A549 (cell line): ENCODE results near the gene MOB4. TPM values are rescaled to one million over a fixed set of nuclear protein-coding genes. Genes with fewer than 3 reads are reported as not detected.
A peak's percentile ranks its signal among the peaks of the same experiment; 100 is the strongest.

ENCODE experiments used
- ATAC-seq, 2 experiments: fragments of 200-7000 bp in 1 of 2; fragments of >200 bp in 1 of 2; cut with Nextera tagmentation in 1 of 2; cut with Tn5 transposase in 1 of 2; 3 replicates each; pipeline versions ENCODE4 v1.8.0 to v1.9.1; 2018 to 2020; ENCODE audit warnings: mild to moderate bottlenecking in 1 of 2, moderate library complexity in 1 of 2
- CTCF ChIA-PET: fragments of 300-600 bp; sonication (Branson Sonifier 250); formaldehyde crosslinking; extraction: SDS; loops from one replicate; lab custom pipeline; 2021; ENCODE audit warnings: antibody characterized with exemption, inconsistent platforms; lab: Yijun Ruan, JAX
- POLR2A ChIA-PET: fragments of 350-600 bp; formaldehyde crosslinking; extraction: SDS; loops from one replicate; lab custom pipeline; 2021; ENCODE audit warnings: antibody characterized with exemption, inconsistent platforms; lab: Yijun Ruan, JAX
- DNase-seq, 2 experiments: peaks; one replicate each; pipeline versions ENCODE4 v3.0.0 to v3.0.0-alpha.2; 2011 to 2016; ENCODE audit warnings: low read depth in 1 of 2, low spot score in 1 of 2
- FAIRE-seq: peaks from 2 replicates; lab custom pipeline; 2011; peaks lifted over from hg19 to GRCh38; lab: Jason Lieb, UNC
- H3K27ac ChIP-seq, 2 experiments: fragments of >200 bp; sonication (Bioruptor Twin); formaldehyde crosslinking; 3 replicates each; pipeline ENCODE4 v1.5.1; 2016 to 2017
- H3K4me1 ChIP-seq: fragments of >200 bp; sonication (Bioruptor Twin); formaldehyde crosslinking; 3 replicates; pipeline ENCODE4 v1.6.1; 2016
- H3K4me2 ChIP-seq: fragments of >200 bp; sonication (Bioruptor Twin); formaldehyde crosslinking; 3 replicates; pipeline ENCODE4 v1.6.1; 2016
- H3K4me3 ChIP-seq: fragments of >200 bp; sonication (Bioruptor Twin); formaldehyde crosslinking; 3 replicates; pipeline ENCODE4 v1.5.1; 2016
- H3K9me3 ChIP-seq: fragments of >200 bp; sonication (Bioruptor Twin); formaldehyde crosslinking; 3 replicates; pipeline ENCODE4 v1.6.1; 2016
- ATOH8 ChIP-seq: fragments of 250-450 bp; sonication (Bioruptor Pico); IDR thresholded peaks from 2 replicates; pipeline ENCODE4 v1.5.0; 2020; ENCODE audit warnings: low read depth, mild to moderate bottlenecking, moderate library complexity
- CBX2 ChIP-seq: fragments of 200-600 bp; sonication (generic); IDR thresholded peaks from 2 replicates; pipeline ENCODE4 v1.6.1; 2016; ENCODE audit warnings: low read depth, mild to moderate bottlenecking, borderline replicate concordance
- CEBPB ChIP-seq, 2 experiments: fragments of >200 bp in 1 of 2; sonication (Bioruptor Twin) in 1 of 2; formaldehyde crosslinking in 1 of 2; IDR thresholded peaks; 2 replicates each; pipeline ENCODE4 v1.6.1; 2012 to 2016
- CHD2 ChIP-seq: fragments of 150-350 bp; IDR thresholded peaks from 2 replicates; pipeline ENCODE4 v1.6.1; 2014; ENCODE audit warnings: low read length; ENCODE audit not compliant: partially characterized antibody
- EP300 ChIP-seq, 2 experiments: fragments of >200 bp; sonication (Bioruptor Twin); formaldehyde crosslinking; IDR thresholded peaks; 2 replicates in 1 of 2; 3 replicates in 1 of 2; pipeline ENCODE4 v1.6.1; 2016 to 2017
- HDAC2 ChIP-seq: fragments of 200-600 bp; sonication (generic); IDR thresholded peaks from 2 replicates; pipeline ENCODE4 v1.6.1; 2016
- HES2 ChIP-seq: fragments of >200 bp; sonication (Bioruptor Twin); formaldehyde crosslinking; IDR thresholded peaks from 2 replicates; pipeline ENCODE4 v1.6.1; 2016
- JUN ChIP-seq, 2 experiments: fragments of >200 bp; sonication (Bioruptor Twin); formaldehyde crosslinking; IDR thresholded peaks; 2 replicates in 1 of 2; 3 replicates in 1 of 2; pipeline ENCODE4 v1.6.1; 2016 to 2017
- JUNB ChIP-seq: fragments of >200 bp; sonication (Bioruptor Twin); formaldehyde crosslinking; IDR thresholded peaks from 2 replicates; pipeline ENCODE4 v1.6.1; 2016
- KDM1A ChIP-seq: fragments of 200-600 bp; sonication (generic); IDR thresholded peaks from 2 replicates; pipeline ENCODE4 v1.6.1; 2016; ENCODE audit warnings: low read depth, mild to moderate bottlenecking
- KDM5A ChIP-seq: fragments of 200-600 bp; sonication (generic); IDR thresholded peaks from 2 replicates; pipeline ENCODE4 v1.6.1; 2016; ENCODE audit warnings: antibody characterized with exemption, mild to moderate bottlenecking
- MAFK ChIP-seq: fragments of 450-650 bp; IDR thresholded peaks from 2 replicates; pipeline ENCODE4 v1.6.1; 2014; ENCODE audit not compliant: partially characterized antibody
- PHF8 ChIP-seq: fragments of 200-600 bp; sonication (generic); IDR thresholded peaks from 2 replicates; pipeline ENCODE4 v1.6.1; 2016; ENCODE audit warnings: low read depth, mild to moderate bottlenecking, antibody characterized with exemption, moderate library complexity, borderline replicate concordance
- RAD21 ChIP-seq, 2 experiments: fragments of >200 bp in 1 of 2; sonication (Bioruptor Twin) in 1 of 2; formaldehyde crosslinking in 1 of 2; IDR thresholded peaks in 1 of 2; conservative IDR thresholded peaks in 1 of 2; 2 replicates in 1 of 2; 3 replicates in 1 of 2; pipeline ENCODE4 v1.6.1; 2012 to 2018; ENCODE audit warnings: inconsistent platforms in 1 of 2
- RCOR1 ChIP-seq: fragments of 150-350 bp; IDR thresholded peaks from 2 replicates; pipeline ENCODE4 v1.6.1; 2014; ENCODE audit warnings: antibody characterized with exemption, low read length, low read depth
- SMC3 ChIP-seq: fragments of >200 bp; sonication (Bioruptor Twin); formaldehyde crosslinking; IDR thresholded peaks from 3 replicates; pipeline ENCODE4 v1.6.1; 2018; ENCODE audit warnings: inconsistent platforms
- TFCP2L1 ChIP-seq: fragments of 250-450 bp; sonication (Bioruptor Pico); IDR thresholded peaks from 2 replicates; pipeline ENCODE4 v1.5.0; 2021; ENCODE audit warnings: mild to moderate bottlenecking
- TP53 ChIP-seq: fragments of 250-450 bp; sonication (Bioruptor Pico); IDR thresholded peaks from 2 replicates; pipeline ENCODE4 v1.5.0; 2021; ENCODE audit warnings: mild to moderate bottlenecking, moderate library complexity
- ZSCAN20 ChIP-seq: fragments of 250-450 bp; sonication (Bioruptor Pico); IDR thresholded peaks from 2 replicates; pipeline ENCODE4 v1.8.0; 2022; ENCODE audit warnings: mild to moderate bottlenecking, moderate library complexity
- WGBS: methylation state at CpG from one replicate; pipeline ENCODE4 v1.1.6; 2017; ENCODE audit errors: missing lambda C conversion rate; 5-methylcytosine and 5-hydroxymethylcytosine counted together
- polyA plus RNA-seq, 4 experiments: library from polyadenylated mRNA; depleted of rRNA in 3 of 4; stranded (reverse); fragments of >200 nt; fragmentation: RNase III in 1 of 4; extraction: RNeasy Plus Mini Kit Qiagen cat#74134 plus additional on column Dnase treatment in 1 of 4; gene quantifications; 2 replicates in 3 of 4; 3 replicates in 1 of 4; pipeline ENCODE4 v1.2.3, GENCODE V29; 2011 to 2017
- TF ChIP-seq, protein P1 (sequence below): fragments of 200-600 bp; sonication (generic); IDR thresholded peaks from 2 replicates; pipeline ENCODE4 v1.6.1; 2016; ENCODE audit warnings: antibody characterized with exemption, mild to moderate bottlenecking, moderate library complexity
- TF ChIP-seq, protein P2 (sequence below): fragments of 450-650 bp; IDR thresholded peaks from 2 replicates; pipeline ENCODE4 v1.6.1; 2014; ENCODE audit warnings: antibody characterized with exemption
- TF ChIP-seq, protein P3 (sequence below): fragments of >200 bp; sonication (Bioruptor Twin); formaldehyde crosslinking; IDR thresholded peaks from 3 replicates; pipeline ENCODE4 v1.5.1; 2016

MOB4 gene
- polyA plus RNA-seq, 2 of the 4 experiments (the other 2 are of a cell fraction): 57.5 to 74.7 TPM

- FAIRE-seq: no peak
- POLR2A ChIA-PET: interaction anchor here (0.6 to 3.0 kb wide), 14 partner anchors 9 to 262 kb away, joined by 3 to 57 read pairs (median 4); partner anchors contain the start of genes COQ10B, HSPD1, HSPE1 and SF3B1
Observed at GRCh38 chr2:197516393-197516761, 511 bp downstream of the MOB4 start.

GRCh38 chr2:197517150-197517549 lies 1.3 kb downstream of the MOB4 start:
- no peak for ATAC-seq
- WGBS: 32% methylated on average over 2 of the region's 2 CpGs
- peak overlapping the region; percentile 75 for H3K4me2 ChIP-seq

More at GRCh38 chr2:197516393-197516761, 511 bp downstream of the MOB4 start:
- Histone ChIP-seq H3K4me3 (peak overlapping the region; percentile 80), H3K9me3 (no peaks in the 10 kb centered on the region), H3K27ac (peak overlapping the region; percentile 94 to 98), H3K4me1 (peaks cover 13% of the 10 kb centered on the region), H3K4me2 (peak overlapping the region; percentile 75)
- CTCF ChIA-PET: interaction anchor here (1.0 to 1.3 kb wide), 2 partner anchors 32 to 83 kb away, joined by 3 read pairs; no protein-coding TSS in a partner anchor
- TF ChIP-seq EP300 (IDR thresholded peaks at IDR 0.05) (no peak), RAD21 (conservative IDR thresholded peaks at IDR 0.05 in 1 of 2, IDR thresholded peaks at IDR 0.05 in 1 of 2) (no peak), CBX2 (no peak), RCOR1 (no peak), CEBPB (IDR thresholded peaks at IDR 0.05) (no peak), SMC3 (no peak), TP53 (CRISPR knock-in tag) (no peak), HDAC2 (no peak), KDM5A (no peak), CHD2 (no peak), PHF8 (no peak), JUNB (no peak)
- TF ChIP-seq, protein P1, sequence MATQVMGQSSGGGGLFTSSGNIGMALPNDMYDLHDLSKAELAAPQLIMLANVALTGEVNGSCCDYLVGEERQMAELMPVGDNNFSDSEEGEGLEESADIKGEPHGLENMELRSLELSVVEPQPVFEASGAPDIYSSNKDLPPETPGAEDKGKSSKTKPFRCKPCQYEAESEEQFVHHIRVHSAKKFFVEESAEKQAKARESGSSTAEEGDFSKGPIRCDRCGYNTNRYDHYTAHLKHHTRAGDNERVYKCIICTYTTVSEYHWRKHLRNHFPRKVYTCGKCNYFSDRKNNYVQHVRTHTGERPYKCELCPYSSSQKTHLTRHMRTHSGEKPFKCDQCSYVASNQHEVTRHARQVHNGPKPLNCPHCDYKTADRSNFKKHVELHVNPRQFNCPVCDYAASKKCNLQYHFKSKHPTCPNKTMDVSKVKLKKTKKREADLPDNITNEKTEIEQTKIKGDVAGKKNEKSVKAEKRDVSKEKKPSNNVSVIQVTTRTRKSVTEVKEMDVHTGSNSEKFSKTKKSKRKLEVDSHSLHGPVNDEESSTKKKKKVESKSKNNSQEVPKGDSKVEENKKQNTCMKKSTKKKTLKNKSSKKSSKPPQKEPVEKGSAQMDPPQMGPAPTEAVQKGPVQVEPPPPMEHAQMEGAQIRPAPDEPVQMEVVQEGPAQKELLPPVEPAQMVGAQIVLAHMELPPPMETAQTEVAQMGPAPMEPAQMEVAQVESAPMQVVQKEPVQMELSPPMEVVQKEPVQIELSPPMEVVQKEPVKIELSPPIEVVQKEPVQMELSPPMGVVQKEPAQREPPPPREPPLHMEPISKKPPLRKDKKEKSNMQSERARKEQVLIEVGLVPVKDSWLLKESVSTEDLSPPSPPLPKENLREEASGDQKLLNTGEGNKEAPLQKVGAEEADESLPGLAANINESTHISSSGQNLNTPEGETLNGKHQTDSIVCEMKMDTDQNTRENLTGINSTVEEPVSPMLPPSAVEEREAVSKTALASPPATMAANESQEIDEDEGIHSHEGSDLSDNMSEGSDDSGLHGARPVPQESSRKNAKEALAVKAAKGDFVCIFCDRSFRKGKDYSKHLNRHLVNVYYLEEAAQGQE: no peak
- TF ChIP-seq, protein P2, sequence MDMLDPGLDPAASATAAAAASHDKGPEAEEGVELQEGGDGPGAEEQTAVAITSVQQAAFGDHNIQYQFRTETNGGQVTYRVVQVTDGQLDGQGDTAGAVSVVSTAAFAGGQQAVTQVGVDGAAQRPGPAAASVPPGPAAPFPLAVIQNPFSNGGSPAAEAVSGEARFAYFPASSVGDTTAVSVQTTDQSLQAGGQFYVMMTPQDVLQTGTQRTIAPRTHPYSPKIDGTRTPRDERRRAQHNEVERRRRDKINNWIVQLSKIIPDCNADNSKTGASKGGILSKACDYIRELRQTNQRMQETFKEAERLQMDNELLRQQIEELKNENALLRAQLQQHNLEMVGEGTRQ: no peak
- TF ChIP-seq, protein P3, sequence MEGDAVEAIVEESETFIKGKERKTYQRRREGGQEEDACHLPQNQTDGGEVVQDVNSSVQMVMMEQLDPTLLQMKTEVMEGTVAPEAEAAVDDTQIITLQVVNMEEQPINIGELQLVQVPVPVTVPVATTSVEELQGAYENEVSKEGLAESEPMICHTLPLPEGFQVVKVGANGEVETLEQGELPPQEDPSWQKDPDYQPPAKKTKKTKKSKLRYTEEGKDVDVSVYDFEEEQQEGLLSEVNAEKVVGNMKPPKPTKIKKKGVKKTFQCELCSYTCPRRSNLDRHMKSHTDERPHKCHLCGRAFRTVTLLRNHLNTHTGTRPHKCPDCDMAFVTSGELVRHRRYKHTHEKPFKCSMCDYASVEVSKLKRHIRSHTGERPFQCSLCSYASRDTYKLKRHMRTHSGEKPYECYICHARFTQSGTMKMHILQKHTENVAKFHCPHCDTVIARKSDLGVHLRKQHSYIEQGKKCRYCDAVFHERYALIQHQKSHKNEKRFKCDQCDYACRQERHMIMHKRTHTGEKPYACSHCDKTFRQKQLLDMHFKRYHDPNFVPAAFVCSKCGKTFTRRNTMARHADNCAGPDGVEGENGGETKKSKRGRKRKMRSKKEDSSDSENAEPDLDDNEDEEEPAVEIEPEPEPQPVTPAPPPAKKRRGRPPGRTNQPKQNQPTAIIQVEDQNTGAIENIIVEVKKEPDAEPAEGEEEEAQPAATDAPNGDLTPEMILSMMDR: no peak
- peak; percentile 15 to 20 for DNase-seq
- ATAC-seq: peak; percentile 57 to 64
- under 1% methylated on average over 17 of the region's 17 CpGs for WGBS

More at GRCh38 chr2:197517150-197517549, 1.3 kb downstream of the MOB4 start:
- Histone ChIP-seq H3K4me3 (peak overlapping the region; percentile 80), H3K27ac (peak overlapping the region; percentile 94 to 98; a peak in 4 of 6 replicates), H3K9me3 (no peaks in the 10 kb centered on the region), H3K4me1 (peaks cover 13% of the 10 kb centered on the region)
- ChIA-PET POLR2A (interaction anchor here (1.0 to 3.0 kb wide), 3 partner anchors 16 to 82 kb away, joined by 4 to 57 read pairs (median 7); partner anchors contain the start of genes HSPD1, HSPE1 and SF3B1), CTCF (interaction anchor here (1.0 to 1.3 kb wide), 2 partner anchors 32 to 82 kb away, joined by 3 read pairs; no protein-coding TSS in a partner anchor)
- DNase-seq: no peak
- TF ChIP-seq ATOH8: no peak
- TF ChIP-seq KDM1A: no peak
- TF ChIP-seq MAFK: no peak
- TF ChIP-seq TFCP2L1 (CRISPR knock-in tag): no peak
- no peak for TF ChIP-seq SMC3
- no peak for TF ChIP-seq JUN (IDR thresholded peaks at IDR 0.05)
- TF ChIP-seq ZSCAN20 (CRISPR knock-in tag): no peak
- no peak for TF ChIP-seq JUNB
- no peak for TF ChIP-seq TP53 (CRISPR knock-in tag)
- no peak for TF ChIP-seq HES2
- TF ChIP-seq, protein P2: no peak
- no peak for FAIRE-seq
